WTC11 (cell line): Measurements from ENCODE around the gene SPATA18. TPM values are rescaled to one million over a fixed set of nuclear protein-coding genes. Genes with fewer than 3 reads are reported as not detected.
A peak's percentile ranks its signal among the peaks of the same experiment; 100 is the strongest.

Source experiments
- ATAC-seq: fragments of 200-7000 bp; cut with Tn5 transposase; 2 replicates; pipeline ENCODE4 v1.10.0; 2021; ENCODE audit warnings: mild to moderate bottlenecking, moderate library complexity
- CTCF ChIA-PET: fragments of 300-600 bp; sonication (Branson Sonifier 250); formaldehyde crosslinking; loops from one replicate; lab custom pipeline; 2021; ENCODE audit warnings: antibody characterized with exemption; lab: Charles Lee
- POLR2A ChIA-PET: fragments of 350-600 bp; sonication (Branson Sonifier 250); formaldehyde crosslinking; loops from one replicate; lab custom pipeline; 2021; ENCODE audit warnings: antibody characterized with exemption; lab: Charles Lee
- DNase-seq: peaks from one replicate; pipeline ENCODE4 v3.0.0; 2021; ENCODE audit warnings: low spot score
- H3K27ac Mint-ChIP-seq: 2 replicates; pipeline ENCODE4 v1.8.0; 2021; ENCODE audit warnings: mixed read lengths
- H3K27me3 Mint-ChIP-seq: 2 replicates; pipeline ENCODE4 v1.8.0; 2021; ENCODE audit warnings: low read depth, mild to moderate bottlenecking, moderate library complexity, mixed read lengths
- H3K36me3 Mint-ChIP-seq: 2 replicates; pipeline ENCODE4 v1.8.0; 2021; ENCODE audit warnings: mixed read lengths
- H3K4me1 Mint-ChIP-seq: 2 replicates; pipeline ENCODE4 v1.8.0; 2022; ENCODE audit warnings: mixed read lengths
- H3K4me3 Mint-ChIP-seq: 2 replicates; pipeline ENCODE4 v1.8.0; 2021; ENCODE audit warnings: mild to moderate bottlenecking, moderate library complexity, mixed read lengths
- H3K9me3 Mint-ChIP-seq: 2 replicates; pipeline ENCODE4 v1.8.0; 2021; ENCODE audit warnings: mixed read lengths
- CBFB ChIP-seq: sonication (generic); formaldehyde crosslinking; IDR thresholded peaks from 2 replicates; pipeline ENCODE4 v1.8.1; 2022; ENCODE audit warnings: mild to moderate bottlenecking, low read depth, missing genetic modification reagents
- EMX1 ChIP-seq: fragments of 250-450 bp; sonication (Bioruptor Pico); IDR thresholded peaks from 2 replicates; pipeline ENCODE4 v1.8.0; 2021; ENCODE audit warnings: mild to moderate bottlenecking
- GTF2I ChIP-seq: fragments of 250-450 bp; sonication (Bioruptor Pico); conservative IDR thresholded peaks from 2 replicates; pipeline ENCODE4 v1.4.0; 2021; ENCODE audit warnings: mild to moderate bottlenecking
- JAZF1 ChIP-seq: fragments of 250-450 bp; sonication (Bioruptor Pico); IDR thresholded peaks from 2 replicates; pipeline ENCODE4 v1.9.0; 2021; ENCODE audit warnings: moderate library complexity, mild to moderate bottlenecking, inconsistent platforms
- NFYB ChIP-seq: sonication (generic); formaldehyde crosslinking; conservative IDR thresholded peaks from 2 replicates; pipeline ENCODE4 v1.8.0; 2022; ENCODE audit warnings: low read depth, missing genetic modification reagents
- OVOL2 ChIP-seq: fragments of 250-450 bp; sonication (Bioruptor Pico); IDR thresholded peaks from 2 replicates; pipeline ENCODE4 v1.9.0; 2021; ENCODE audit warnings: mild to moderate bottlenecking, borderline replicate concordance
- TEAD1 ChIP-seq: sonication (generic); formaldehyde crosslinking; IDR thresholded peaks from 2 replicates; pipeline ENCODE4 v1.8.0; 2022; ENCODE audit warnings: mild to moderate bottlenecking, missing genetic modification reagents
- TEAD4 ChIP-seq: sonication (generic); formaldehyde crosslinking; IDR thresholded peaks from 2 replicates; pipeline ENCODE4 v1.8.0; 2022; ENCODE audit warnings: mild to moderate bottlenecking, missing genetic modification reagents
- ZNF138 ChIP-seq: sonication (generic); formaldehyde crosslinking; conservative IDR thresholded peaks from 2 replicates; pipeline ENCODE4 v1.8.1; 2022; ENCODE audit warnings: mild to moderate bottlenecking, moderate library complexity, missing genetic modification reagents
- ZNF219 ChIP-seq: sonication (generic); formaldehyde crosslinking; IDR thresholded peaks from 2 replicates; pipeline ENCODE4 v1.8.0; 2023; ENCODE audit warnings: missing genetic modification reagents, mild to moderate bottlenecking, borderline replicate concordance
- ZNF232 ChIP-seq: sonication (generic); formaldehyde crosslinking; IDR thresholded peaks from 2 replicates; pipeline ENCODE4 v1.8.0; 2022; ENCODE audit warnings: mild to moderate bottlenecking, missing genetic modification reagents
- ZNF263 ChIP-seq: sonication (generic); formaldehyde crosslinking; IDR thresholded peaks from 2 replicates; pipeline ENCODE4 v1.8.1; 2022; ENCODE audit warnings: low read depth, mild to moderate bottlenecking, moderate library complexity, missing genetic modification reagents
- ZNF671 ChIP-seq: fragments of 250-450 bp; sonication (Bioruptor Pico); IDR thresholded peaks from 2 replicates; pipeline ENCODE4 v1.8.0; 2021; ENCODE audit warnings: mild to moderate bottlenecking
- total RNA-seq: library from RNA; stranded (reverse); gene quantifications from 3 replicates; pipeline ENCODE4 v1.2.3, GENCODE V29; 2021
- TF ChIP-seq, protein P1 (sequence below): sonication (generic); formaldehyde crosslinking; IDR thresholded peaks from 2 replicates; pipeline ENCODE4 v1.8.1; 2022; ENCODE audit warnings: mild to moderate bottlenecking, moderate library complexity, missing genetic modification reagents
- TF ChIP-seq, protein P2 (sequence below): fragments of 250-450 bp; sonication (Bioruptor Pico); IDR thresholded peaks from 2 replicates; pipeline ENCODE4 v1.8.0; 2021; ENCODE audit warnings: mild to moderate bottlenecking
- TF ChIP-seq, protein P3 (sequence below): sonication (generic); formaldehyde crosslinking; IDR thresholded peaks from 2 replicates; pipeline ENCODE4 v1.8.0; 2022; ENCODE audit warnings: mild to moderate bottlenecking, missing genetic modification reagents
- TF ChIP-seq, protein P4 (sequence below): sonication (generic); formaldehyde crosslinking; IDR thresholded peaks from 2 replicates; pipeline ENCODE4 v1.8.0; 2022; ENCODE audit warnings: mild to moderate bottlenecking, missing genetic modification reagents
- TF ChIP-seq, protein P5 (sequence below): sonication (generic); formaldehyde crosslinking; IDR thresholded peaks from 2 replicates; pipeline ENCODE4 v1.8.0; 2023; ENCODE audit warnings: missing genetic modification reagents, mild to moderate bottlenecking, borderline replicate concordance
- TF ChIP-seq, protein P6 (sequence below): sonication (generic); formaldehyde crosslinking; IDR thresholded peaks from 2 replicates; pipeline ENCODE4 v1.8.1; 2023; ENCODE audit warnings: mild to moderate bottlenecking, missing genetic modification reagents, borderline replicate concordance
- TF ChIP-seq, protein P7 (sequence below): sonication (generic); formaldehyde crosslinking; IDR thresholded peaks from 2 replicates; pipeline ENCODE4 v1.8.0; 2022; ENCODE audit warnings: mild to moderate bottlenecking, missing genetic modification reagents
- TF ChIP-seq, protein P8 (sequence below): fragments of 250-450 bp; sonication (Bioruptor Pico); IDR thresholded peaks from 2 replicates; pipeline ENCODE4 v1.9.0; 2021; ENCODE audit warnings: moderate library complexity, mild to moderate bottlenecking, inconsistent platforms, borderline replicate concordance

The SPATA18 gene
- total RNA-seq, 1 experiment from 2014 or later, result 6.6 TPM

DNA sequence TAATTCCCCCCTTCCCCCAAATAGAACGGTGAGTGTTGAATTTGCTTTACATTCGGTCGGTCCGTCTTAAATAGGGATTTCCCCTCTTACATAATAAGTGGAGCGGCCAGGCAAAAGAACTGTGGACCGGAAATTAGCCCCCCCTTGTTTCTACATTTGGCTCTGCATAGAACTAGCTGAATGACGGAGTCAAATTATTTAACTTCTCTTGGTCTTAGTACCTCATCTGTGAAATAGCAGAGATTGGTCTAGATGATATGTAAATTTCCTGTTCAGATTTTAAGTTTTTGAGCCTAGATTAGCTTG lies 1.3 kb downstream of the SPATA18 start:
- peak overlapping the region; percentile 87 for H3K4me3 Mint-ChIP-seq
- peak; percentile 3; the same call in 1 of the 2 replicates for ATAC-seq
- peaks cover 12% of the 10 kb centered on the region for H3K36me3 Mint-ChIP-seq
- POLR2A ChIA-PET, result interaction anchor here (0.8 kb wide), 1 partner anchor 14 kb away, joined by 4 read pairs; the partner anchor contains the start of gene SGCB
- H3K4me1 Mint-ChIP-seq, result peaks cover 36% of the 10 kb centered on the region
- H3K9me3 Mint-ChIP-seq, result peaks cover 12% of the 10 kb centered on the region
- TF ChIP-seq, protein P1, sequence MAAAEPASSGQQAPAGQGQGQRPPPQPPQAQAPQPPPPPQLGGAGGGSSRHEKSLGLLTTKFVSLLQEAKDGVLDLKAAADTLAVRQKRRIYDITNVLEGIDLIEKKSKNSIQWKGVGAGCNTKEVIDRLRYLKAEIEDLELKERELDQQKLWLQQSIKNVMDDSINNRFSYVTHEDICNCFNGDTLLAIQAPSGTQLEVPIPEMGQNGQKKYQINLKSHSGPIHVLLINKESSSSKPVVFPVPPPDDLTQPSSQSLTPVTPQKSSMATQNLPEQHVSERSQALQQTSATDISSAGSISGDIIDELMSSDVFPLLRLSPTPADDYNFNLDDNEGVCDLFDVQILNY, result no peak
- TF ChIP-seq JAZF1, result no peak
- no peak for TF ChIP-seq ZNF263 (CRISPR knock-in tag)
- TF ChIP-seq, protein P2, sequence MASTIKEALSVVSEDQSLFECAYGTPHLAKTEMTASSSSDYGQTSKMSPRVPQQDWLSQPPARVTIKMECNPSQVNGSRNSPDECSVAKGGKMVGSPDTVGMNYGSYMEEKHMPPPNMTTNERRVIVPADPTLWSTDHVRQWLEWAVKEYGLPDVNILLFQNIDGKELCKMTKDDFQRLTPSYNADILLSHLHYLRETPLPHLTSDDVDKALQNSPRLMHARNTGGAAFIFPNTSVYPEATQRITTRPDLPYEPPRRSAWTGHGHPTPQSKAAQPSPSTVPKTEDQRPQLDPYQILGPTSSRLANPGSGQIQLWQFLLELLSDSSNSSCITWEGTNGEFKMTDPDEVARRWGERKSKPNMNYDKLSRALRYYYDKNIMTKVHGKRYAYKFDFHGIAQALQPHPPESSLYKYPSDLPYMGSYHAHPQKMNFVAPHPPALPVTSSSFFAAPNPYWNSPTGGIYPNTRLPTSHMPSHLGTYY (CRISPR knock-in tag), result no peak
- no peak for TF ChIP-seq ZNF232
- TF ChIP-seq EMX1, result no peak
- CTCF ChIA-PET, result interaction anchor here (0.9 kb wide), 1 partner anchor 15 kb away, joined by 3 read pairs; the partner anchor contains the start of gene SGCB
- DNase-seq, result no peak
- H3K27me3 Mint-ChIP-seq, result peaks cover 24% of the 10 kb centered on the region
- peak overlapping the region; percentile 80 for H3K27ac Mint-ChIP-seq

DNA sequence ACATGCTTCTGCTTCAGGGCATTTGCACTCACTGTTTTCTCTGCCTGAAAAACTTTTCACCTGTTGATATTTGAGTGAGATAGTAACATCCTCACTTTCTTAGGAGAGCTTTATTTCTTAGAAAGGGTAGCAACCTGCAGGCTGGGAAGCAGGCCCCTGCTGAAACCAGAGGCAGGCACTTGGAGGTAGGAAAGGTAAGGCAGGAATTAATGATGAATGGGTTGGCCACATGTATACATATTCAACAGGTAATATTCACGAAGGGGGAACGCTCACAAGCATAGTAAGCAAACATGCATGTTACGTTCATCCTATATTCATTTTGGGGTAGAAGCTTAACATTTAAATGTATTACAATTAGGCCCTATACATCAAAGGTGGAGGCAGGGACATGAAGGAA lies 3.1 kb downstream of the SPATA18 start:
- DNase-seq (no peak), ATAC-seq (no peak)
- Mint-ChIP-seq H3K27me3 (peaks cover 19% of the 10 kb centered on the region), H3K27ac (no peak overlapping the region), H3K36me3 (peaks cover 2% of the 10 kb centered on the region), H3K4me3 (no peak overlapping the region), H3K4me1 (peaks cover 32% of the 10 kb centered on the region), H3K9me3 (peaks cover 1% of the 10 kb centered on the region)
- CTCF ChIA-PET, result no interaction called here
- TF ChIP-seq, protein P3, sequence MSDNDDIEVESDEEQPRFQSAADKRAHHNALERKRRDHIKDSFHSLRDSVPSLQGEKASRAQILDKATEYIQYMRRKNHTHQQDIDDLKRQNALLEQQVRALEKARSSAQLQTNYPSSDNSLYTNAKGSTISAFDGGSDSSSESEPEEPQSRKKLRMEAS (CRISPR knock-in tag), result no peak
- TF ChIP-seq TEAD4 (CRISPR knock-in tag) (no peak), OVOL2 (CRISPR knock-in tag) (no peak), CBFB (CRISPR knock-in tag) (no peak), ZNF138 (CRISPR knock-in tag) (no peak), ZNF671 (CRISPR knock-in tag) (no peak), TEAD1 (CRISPR knock-in tag) (no peak), GTF2I (CRISPR knock-in tag) (no peak), ZNF219 (CRISPR knock-in tag) (no peak), NFYB (CRISPR knock-in tag) (no peak), ZNF263 (CRISPR knock-in tag) (no peak)
- TF ChIP-seq, protein P4, sequence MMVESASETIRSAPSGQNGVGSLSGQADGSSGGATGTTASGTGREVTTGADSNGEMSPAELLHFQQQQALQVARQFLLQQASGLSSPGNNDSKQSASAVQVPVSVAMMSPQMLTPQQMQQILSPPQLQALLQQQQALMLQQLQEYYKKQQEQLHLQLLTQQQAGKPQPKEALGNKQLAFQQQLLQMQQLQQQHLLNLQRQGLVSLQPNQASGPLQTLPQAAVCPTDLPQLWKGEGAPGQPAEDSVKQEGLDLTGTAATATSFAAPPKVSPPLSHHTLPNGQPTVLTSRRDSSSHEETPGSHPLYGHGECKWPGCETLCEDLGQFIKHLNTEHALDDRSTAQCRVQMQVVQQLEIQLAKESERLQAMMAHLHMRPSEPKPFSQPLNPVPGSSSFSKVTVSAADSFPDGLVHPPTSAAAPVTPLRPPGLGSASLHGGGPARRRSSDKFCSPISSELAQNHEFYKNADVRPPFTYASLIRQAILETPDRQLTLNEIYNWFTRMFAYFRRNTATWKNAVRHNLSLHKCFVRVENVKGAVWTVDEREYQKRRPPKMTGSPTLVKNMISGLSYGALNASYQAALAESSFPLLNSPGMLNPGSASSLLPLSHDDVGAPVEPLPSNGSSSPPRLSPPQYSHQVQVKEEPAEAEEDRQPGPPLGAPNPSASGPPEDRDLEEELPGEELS (CRISPR knock-in tag), result no peak
- TF ChIP-seq, protein P5, sequence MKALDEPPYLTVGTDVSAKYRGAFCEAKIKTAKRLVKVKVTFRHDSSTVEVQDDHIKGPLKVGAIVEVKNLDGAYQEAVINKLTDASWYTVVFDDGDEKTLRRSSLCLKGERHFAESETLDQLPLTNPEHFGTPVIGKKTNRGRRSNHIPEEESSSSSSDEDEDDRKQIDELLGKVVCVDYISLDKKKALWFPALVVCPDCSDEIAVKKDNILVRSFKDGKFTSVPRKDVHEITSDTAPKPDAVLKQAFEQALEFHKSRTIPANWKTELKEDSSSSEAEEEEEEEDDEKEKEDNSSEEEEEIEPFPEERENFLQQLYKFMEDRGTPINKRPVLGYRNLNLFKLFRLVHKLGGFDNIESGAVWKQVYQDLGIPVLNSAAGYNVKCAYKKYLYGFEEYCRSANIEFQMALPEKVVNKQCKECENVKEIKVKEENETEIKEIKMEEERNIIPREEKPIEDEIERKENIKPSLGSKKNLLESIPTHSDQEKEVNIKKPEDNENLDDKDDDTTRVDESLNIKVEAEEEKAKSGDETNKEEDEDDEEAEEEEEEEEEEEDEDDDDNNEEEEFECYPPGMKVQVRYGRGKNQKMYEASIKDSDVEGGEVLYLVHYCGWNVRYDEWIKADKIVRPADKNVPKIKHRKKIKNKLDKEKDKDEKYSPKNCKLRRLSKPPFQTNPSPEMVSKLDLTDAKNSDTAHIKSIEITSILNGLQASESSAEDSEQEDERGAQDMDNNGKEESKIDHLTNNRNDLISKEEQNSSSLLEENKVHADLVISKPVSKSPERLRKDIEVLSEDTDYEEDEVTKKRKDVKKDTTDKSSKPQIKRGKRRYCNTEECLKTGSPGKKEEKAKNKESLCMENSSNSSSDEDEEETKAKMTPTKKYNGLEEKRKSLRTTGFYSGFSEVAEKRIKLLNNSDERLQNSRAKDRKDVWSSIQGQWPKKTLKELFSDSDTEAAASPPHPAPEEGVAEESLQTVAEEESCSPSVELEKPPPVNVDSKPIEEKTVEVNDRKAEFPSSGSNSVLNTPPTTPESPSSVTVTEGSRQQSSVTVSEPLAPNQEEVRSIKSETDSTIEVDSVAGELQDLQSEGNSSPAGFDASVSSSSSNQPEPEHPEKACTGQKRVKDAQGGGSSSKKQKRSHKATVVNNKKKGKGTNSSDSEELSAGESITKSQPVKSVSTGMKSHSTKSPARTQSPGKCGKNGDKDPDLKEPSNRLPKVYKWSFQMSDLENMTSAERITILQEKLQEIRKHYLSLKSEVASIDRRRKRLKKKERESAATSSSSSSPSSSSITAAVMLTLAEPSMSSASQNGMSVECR (CRISPR knock-in tag), result no peak
- TF ChIP-seq, protein P6, sequence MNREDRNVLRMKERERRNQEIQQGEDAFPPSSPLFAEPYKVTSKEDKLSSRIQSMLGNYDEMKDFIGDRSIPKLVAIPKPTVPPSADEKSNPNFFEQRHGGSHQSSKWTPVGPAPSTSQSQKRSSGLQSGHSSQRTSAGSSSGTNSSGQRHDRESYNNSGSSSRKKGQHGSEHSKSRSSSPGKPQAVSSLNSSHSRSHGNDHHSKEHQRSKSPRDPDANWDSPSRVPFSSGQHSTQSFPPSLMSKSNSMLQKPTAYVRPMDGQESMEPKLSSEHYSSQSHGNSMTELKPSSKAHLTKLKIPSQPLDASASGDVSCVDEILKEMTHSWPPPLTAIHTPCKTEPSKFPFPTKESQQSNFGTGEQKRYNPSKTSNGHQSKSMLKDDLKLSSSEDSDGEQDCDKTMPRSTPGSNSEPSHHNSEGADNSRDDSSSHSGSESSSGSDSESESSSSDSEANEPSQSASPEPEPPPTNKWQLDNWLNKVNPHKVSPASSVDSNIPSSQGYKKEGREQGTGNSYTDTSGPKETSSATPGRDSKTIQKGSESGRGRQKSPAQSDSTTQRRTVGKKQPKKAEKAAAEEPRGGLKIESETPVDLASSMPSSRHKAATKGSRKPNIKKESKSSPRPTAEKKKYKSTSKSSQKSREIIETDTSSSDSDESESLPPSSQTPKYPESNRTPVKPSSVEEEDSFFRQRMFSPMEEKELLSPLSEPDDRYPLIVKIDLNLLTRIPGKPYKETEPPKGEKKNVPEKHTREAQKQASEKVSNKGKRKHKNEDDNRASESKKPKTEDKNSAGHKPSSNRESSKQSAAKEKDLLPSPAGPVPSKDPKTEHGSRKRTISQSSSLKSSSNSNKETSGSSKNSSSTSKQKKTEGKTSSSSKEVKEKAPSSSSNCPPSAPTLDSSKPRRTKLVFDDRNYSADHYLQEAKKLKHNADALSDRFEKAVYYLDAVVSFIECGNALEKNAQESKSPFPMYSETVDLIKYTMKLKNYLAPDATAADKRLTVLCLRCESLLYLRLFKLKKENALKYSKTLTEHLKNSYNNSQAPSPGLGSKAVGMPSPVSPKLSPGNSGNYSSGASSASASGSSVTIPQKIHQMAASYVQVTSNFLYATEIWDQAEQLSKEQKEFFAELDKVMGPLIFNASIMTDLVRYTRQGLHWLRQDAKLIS (CRISPR knock-in tag), result no peak
- TF ChIP-seq, protein P7, sequence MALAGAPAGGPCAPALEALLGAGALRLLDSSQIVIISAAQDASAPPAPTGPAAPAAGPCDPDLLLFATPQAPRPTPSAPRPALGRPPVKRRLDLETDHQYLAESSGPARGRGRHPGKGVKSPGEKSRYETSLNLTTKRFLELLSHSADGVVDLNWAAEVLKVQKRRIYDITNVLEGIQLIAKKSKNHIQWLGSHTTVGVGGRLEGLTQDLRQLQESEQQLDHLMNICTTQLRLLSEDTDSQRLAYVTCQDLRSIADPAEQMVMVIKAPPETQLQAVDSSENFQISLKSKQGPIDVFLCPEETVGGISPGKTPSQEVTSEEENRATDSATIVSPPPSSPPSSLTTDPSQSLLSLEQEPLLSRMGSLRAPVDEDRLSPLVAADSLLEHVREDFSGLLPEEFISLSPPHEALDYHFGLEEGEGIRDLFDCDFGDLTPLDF (CRISPR knock-in tag), result no peak
- TF ChIP-seq, protein P8, sequence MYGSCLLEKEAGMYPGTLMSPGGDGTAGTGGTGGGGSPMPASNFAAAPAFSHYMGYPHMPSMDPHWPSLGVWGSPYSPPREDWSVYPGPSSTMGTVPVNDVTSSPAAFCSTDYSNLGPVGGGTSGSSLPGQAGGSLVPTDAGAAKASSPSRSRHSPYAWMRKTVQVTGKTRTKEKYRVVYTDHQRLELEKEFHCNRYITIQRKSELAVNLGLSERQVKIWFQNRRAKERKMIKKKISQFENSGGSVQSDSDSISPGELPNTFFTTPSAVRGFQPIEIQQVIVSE (CRISPR knock-in tag), result no peak
- POLR2A ChIA-PET, result no interaction called here
